HG02623 (cell line): ENCODE results near the gene RNF224.

Experiments
- ATAC-seq: cut with Tn5 transposase; IDR thresholded peaks from one replicate; pipeline ENCODE4 v1.9.1; 2021; ENCODE audit warnings: moderate library complexity; ENCODE audit not compliant: unreplicated experiment

Gene RNF224

GRCh38 chr9:137269231-137269772 lies 42.0 kb downstream of the RNF224 start:
- ATAC-seq = no peak

- ATAC-seq = no peak
Measured at GRCh38 chr9:137270929-137271695, 43.8 kb downstream of the RNF224 start.

GRCh38 chr9:137271696-137272076 lies 44.4 kb downstream of the RNF224 start:
- ATAC-seq = no peak

- no peak for ATAC-seq
Measured at GRCh38 chr9:137272241-137273094, 45.2 kb downstream of the RNF224 start.

- no peak for ATAC-seq
Measured at GRCh38 chr9:137273095-137273490, 45.8 kb downstream of the RNF224 start.

GRCh38 chr9:137273611-137274320 lies 46.5 kb downstream of the RNF224 start:
- no peak for ATAC-seq

- no peak for ATAC-seq
Measured at GRCh38 chr9:137275203-137275587, 47.9 kb downstream of the RNF224 start.

- no peak for ATAC-seq
Measured at GRCh38 chr9:137275588-137276472, 48.5 kb downstream of the RNF224 start.

- no peak for ATAC-seq
Measured at GRCh38 chr9:137276473-137277328, 49.4 kb downstream of the RNF224 start.

- peak; percentile 53 for ATAC-seq
Measured at GRCh38 chr9:137277329-137278041, 50.2 kb downstream of the RNF224 start, which contains the start of gene TOR4A. TSS of gene TOR4A (plus strand) at chr9:137277726. CDS start at chr9:137278690, 964 bp downstream.

GRCh38 chr9:137278061-137278701 lies 50.9 kb downstream of the RNF224 start:
- no peak for ATAC-seq
